NB4 (cell line): ENCODE measurements around the gene FRMD6.

ENCODE experiments used
- DNase-seq: peaks from one replicate; pipeline ENCODE4 v3.0.0; 2010; ENCODE audit warnings: low read depth
- H3K4me3 ChIP-seq: one replicate; pipeline ENCODE4 v1.5.1; 2011; ENCODE audit warnings: mild to moderate bottlenecking, low read depth, low read length, moderate library complexity
- CTCF ChIP-seq: IDR thresholded peaks from one replicate; pipeline ENCODE4 v1.5.1; 2012; ENCODE audit warnings: low read depth, low read length
- MAX ChIP-seq: IDR thresholded peaks from 2 replicates; pipeline ENCODE4 v1.6.1; 2011; ENCODE audit warnings: low read depth, low read length
- MYC ChIP-seq: IDR thresholded peaks from 2 replicates; pipeline ENCODE4 v1.6.1; 2011; ENCODE audit warnings: low read depth, low read length
- POLR2A ChIP-seq: IDR thresholded peaks from 2 replicates; pipeline ENCODE4 v1.6.1; 2011; ENCODE audit warnings: mild to moderate bottlenecking; ENCODE audit not compliant: insufficient read length; ENCODE audit errors: extremely low read depth

Gene FRMD6

GRCh38 chr14:51680031-51680430 is 28.3 kb downstream of the FRMD6 start:
- DNase-seq: no peak
- no peak for TF ChIP-seq MYC
- no peak for TF ChIP-seq CTCF
- no peak for TF ChIP-seq POLR2A
- TF ChIP-seq MAX: no peak
- no peak overlapping the region for H3K4me3 ChIP-seq

GRCh38 chr14:51681411-51681810 is 29.7 kb downstream of the FRMD6 start:
- no peak for DNase-seq
- TF ChIP-seq MYC (no peak), MAX (no peak), CTCF (no peak), POLR2A (no peak)
- no peak overlapping the region for H3K4me3 ChIP-seq

- DNase-seq: no peak
- no peak overlapping the region for H3K4me3 ChIP-seq
- TF ChIP-seq POLR2A (no peak), CTCF (no peak), MAX (no peak), MYC (no peak)
Observed at GRCh38 chr14:51682411-51682810, 30.7 kb downstream of the FRMD6 start.

GRCh38 chr14:51684760-51685159 is 33.0 kb downstream of the FRMD6 start:
- no peak for TF ChIP-seq CTCF
- DNase-seq: no peak

GRCh38 chr14:51691176-51691575 is 39.5 kb downstream of the FRMD6 start:
- H3K4me3 ChIP-seq: no peak overlapping the region
- no peak for DNase-seq

More at GRCh38 chr14:51684760-51685159, 33.0 kb downstream of the FRMD6 start:
- H3K4me3 ChIP-seq: no peak overlapping the region

More at GRCh38 chr14:51691176-51691575, 39.5 kb downstream of the FRMD6 start:
- TF ChIP-seq CTCF: no peak
- no peak for TF ChIP-seq POLR2A
- TF ChIP-seq MYC: no peak
- TF ChIP-seq MAX: no peak
